MV-4-11 (cell line): Measurements from ENCODE around the gene RIPPLY1.

ENCODE experiments used
- DNase-seq: peaks from one replicate; lab custom pipeline; 2025; lab: John Stamatoyannopoulos, UW

RIPPLY1 gene, protein sequence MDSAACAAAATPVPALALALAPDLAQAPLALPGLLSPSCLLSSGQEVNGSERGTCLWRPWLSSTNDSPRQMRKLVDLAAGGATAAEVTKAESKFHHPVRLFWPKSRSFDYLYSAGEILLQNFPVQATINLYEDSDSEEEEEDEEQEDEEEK

DNA sequence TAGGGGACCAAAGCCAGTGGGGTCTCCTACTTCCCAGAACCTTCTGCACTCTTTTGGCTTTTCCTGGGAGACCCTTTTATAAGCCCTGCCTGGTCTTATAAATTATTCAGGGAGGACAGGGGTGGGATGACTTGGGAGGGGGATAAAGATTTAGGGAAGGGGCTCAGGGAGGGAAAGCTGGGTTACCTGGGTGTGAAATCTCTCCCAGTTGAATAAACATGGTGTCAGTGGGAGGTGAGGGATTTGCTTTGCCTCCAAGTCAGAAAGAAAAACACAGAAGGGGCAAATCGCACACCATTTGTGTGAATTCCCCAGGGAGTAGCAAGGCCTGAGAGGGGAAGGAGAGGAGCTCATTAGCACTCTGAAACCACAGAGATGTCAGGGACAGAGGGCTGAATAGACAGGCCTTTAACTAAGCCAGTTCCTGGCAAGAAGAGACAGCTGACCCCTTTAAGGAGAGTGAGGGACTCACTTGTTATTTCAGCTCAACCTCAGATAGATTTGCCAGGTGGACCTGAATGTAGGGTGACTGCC, at the start of gene RIPPLY1:
RIPPLY1 (minus strand) TSS at position 51 of the 534 bp plus-strand sequence. CDS start 54 bp downstream, outside the sequence.
- no peak for DNase-seq

DNA sequence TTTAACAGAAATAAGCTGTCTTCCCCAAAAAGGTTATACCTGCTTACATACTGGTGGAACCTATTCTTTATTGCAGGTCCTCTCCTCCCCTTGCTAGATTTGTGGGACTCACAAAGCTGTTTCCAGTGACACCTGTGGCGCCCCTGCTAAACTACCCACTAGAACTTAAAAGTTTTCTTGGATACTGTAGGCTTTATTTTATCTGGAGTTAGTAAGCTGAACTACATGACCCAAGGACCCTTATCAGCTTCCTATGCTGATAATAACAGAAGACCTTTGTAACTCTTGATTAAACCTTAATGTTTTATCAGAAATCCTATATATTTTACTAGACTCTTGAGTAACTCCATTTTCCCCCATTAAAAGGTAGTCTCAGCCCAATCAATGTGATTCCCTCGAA, 49.4 kb upstream of the RIPPLY1 start:
- no peak for DNase-seq

DNA sequence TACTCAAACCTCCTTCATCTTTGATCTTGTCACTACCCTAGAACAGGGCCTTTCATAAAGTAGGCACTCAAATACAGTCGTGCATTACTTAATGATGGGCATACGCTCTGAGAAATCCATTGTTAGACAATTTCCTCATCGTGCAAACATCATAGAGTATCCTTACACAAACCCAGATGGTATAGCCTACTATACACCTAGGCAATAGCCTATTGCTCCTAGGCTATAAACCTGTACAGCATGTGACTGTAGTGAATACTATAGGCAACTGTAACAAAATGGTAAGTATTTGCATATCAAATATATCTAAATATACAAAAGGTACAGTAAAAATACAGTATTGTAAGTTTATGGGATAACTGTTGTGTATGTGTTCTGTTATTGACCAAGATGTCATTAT, 48.9 kb upstream of the RIPPLY1 start:
- no peak for DNase-seq

DNA sequence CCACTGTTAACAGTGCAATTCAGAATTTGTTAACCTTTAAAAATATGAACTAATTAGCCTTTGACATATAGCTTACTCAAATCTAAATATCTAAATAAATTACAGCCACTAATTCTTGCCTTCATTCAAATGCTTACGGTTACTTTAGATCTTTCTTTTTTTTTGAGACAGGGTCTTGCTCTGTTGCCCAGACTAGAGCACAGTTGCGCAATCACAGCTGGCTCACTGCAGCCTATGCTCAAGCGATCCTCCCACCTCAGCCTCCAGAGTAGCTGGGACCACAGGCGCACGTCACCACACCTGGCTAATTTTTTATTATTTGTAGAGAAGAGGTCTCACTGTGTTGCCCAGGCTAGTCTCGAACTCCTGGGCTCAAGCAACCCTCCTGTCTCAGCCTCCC, 48.1 kb upstream of the RIPPLY1 start:
- DNase-seq: no peak

DNA sequence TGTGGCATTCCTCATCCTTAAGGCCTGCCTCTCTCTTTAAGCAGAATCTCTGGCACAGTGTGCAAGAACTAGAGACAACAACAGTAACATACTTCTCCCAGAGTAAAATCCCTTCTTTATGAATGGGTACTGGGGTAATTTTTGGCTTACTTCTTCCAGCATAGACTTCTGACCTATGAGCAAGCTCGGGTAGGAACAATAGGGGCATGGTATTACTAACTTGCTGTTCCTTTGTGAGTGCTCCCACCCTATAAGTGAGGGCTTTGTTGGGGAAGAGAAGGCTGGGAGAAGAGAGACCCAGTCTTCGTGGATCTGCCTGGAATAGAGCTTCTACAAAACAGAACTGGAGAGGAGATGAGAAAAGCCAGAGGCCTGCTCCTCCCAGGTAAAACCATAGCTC, 47.2 kb upstream of the RIPPLY1 start:
- no peak for DNase-seq

DNA sequence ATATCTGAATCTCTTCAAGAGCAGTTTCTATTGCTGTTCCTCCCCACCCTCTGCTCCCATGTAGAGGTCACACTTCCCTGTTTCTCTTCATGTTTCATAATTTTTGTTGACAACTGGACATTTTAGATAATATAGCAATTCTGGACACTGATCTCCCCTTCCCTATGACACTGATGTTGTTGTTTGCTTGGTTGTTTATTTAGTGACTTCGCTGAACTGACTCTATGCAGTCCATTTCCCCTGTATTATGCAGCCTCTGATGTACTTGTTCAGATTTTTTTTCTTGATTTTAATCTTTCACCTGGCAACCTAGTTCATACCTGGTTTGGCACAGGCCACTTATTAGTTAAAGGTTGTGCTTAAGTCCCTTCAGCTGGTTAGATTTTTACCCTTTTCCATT, 46.2 kb upstream of the RIPPLY1 start:
- DNase-seq: no peak

DNA sequence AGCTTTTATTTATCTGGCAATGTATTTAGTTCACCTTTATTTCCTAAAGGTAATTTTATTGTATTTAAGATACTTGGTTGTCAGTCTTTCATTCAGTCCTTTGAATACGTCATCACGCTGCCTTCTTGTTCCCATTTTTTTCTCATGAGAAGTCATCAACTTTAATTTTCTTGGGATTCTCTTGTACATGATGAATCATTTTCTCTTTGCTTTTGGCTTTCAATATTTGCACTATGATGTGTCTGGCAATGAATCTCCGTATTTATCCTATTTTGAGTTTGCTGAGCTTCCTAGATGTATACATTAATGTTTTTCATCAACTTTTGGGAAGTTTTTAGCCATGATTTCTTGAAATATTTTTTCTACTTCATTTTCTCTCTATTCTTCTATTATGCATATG, 45.5 kb upstream of the RIPPLY1 start:
- DNase-seq: no peak

DNA sequence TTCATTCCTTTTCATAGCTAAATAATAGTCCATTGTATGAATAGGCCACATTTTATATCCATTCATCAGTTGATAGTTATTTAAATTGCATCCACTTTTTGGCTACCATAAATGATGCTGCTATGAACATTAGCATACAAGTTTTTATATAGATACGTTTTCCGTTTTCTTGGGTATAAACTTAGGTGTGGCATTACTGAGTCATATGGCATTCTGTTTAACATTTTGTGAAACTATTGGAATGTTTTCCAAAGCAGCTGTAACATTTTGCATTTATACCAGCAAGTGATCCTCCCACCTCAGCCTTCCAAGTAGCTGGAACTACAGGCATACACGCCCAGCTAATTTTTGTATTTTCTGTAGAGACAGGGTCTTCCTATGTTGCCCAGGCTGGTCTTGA, 43.3 kb upstream of the RIPPLY1 start:
- no peak for DNase-seq

DNA sequence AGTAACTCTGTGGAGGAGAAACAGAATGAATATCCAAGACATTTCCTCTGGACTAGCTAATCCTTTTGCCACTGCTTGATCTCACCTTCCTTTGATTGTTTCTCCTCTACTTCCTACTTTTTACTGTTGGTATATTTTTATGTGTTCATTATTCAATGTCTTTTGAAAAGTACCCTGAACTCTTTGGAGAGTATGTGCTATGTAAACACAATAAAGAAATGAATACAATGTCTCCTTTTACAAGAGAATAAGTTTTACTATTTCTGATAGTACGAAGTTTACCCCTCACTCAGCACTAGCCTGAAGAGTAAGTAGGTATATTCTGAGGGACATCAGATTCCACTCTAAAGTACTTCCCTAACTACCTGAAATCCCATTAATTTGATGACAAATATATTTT, 36.9 kb upstream of the RIPPLY1 start:
- DNase-seq: no peak

DNA sequence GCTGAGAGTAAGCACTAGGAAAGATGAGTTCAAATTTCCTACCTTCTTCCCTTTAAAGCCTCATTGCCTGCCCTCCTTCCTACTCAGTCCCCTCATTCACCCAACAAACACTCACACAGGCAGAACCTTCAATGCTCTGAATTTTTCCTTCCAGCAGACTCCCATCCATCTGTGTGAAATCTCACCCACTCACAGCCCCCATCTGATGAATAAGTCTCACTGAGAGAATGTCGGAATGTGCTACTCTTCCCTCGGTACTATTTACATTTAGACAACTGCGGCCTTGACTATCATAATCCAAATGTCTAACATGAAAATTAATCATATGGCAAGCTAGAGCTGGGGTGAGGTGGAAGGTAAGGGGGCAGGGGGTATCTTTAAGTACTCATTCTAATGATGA, 36.4 kb upstream of the RIPPLY1 start:
- no peak for DNase-seq

DNA sequence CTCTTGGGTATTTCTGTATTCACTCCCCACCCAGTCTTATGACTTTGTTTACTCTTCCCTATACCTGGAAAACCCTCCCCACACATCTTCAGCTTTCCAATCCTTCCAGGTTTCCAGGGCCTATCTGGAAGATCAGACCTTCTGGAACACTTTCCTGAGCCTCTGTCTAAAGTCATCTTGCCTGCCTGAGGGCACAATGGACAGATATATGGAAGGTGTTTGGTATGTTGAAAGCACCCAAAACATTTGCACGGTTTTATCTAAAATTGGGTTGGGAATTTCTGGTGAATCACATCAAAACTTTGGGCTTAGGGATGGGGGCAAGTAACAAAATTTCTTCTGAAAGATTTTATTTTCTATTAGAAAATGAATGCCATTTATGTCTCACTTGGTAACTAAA, 33.1 kb upstream of the RIPPLY1 start:
- no peak for DNase-seq

DNA sequence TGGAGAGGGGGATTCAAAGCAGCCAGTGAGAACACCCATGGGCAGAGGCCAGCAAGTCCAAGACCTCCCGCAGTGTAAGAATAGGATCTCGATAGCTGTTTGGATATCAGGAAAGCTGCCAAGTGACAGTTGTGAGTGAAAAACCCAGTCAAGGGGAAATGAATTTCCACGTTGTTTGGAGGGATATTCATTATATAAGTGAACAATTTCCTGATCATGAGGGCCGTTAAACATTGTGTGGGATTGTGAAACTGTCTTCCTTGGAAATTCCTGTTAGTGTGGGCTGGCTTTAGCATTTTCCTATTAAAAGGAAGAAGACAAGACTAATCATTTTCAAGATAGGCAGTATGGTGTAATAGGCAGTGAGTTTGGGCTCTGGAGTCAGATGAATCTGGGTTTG, 32.0 kb upstream of the RIPPLY1 start:
- DNase-seq: no peak

DNA sequence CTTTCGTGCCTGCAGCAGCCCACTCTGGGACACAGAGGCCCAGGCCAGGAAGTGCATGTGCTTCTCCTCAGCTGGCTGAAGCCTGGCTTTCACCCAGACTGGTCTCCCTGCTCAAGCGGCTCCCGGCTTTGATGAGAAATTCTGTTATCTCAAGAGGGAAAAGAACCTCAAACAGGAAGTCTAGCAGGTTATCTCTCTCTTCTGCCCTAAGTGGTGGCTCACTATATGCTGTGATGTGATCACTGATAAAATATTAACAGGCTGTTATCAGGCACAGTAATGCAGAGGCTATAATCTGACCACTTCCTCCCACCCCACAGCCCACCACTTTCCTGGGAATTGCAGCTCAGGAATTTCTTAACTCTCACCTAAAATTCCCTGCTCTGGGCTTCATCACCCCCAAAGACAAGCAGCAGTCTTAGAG, 30.4 kb upstream of the RIPPLY1 start:
- DNase-seq: no peak

DNA sequence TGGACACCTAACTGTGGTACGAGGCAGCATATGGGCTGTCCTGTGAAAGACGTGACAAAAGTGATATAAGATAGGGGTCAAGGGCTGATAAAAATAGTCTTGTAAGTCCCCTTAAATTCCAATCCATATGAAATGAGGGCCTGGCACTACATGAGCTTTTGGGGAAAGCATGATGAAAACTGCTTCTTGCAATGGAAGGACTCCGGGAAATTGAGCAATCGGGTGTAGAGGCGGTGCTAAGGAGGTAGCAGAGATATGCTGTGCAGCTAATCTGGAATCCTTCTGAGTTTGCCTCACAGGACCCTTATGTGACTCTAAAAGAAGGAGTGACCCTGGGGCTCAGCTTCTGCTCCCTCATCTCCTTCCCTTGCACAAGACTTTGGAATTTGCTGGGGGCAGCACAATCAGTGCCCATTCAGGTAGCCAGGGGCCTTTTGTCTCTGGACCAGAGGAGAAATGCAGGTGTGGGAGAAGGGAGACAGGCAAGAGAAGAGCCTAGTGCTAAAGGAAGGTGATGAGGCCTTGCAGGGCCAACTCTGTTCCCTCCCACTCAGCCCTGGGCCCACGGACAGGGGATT, 29.9 kb upstream of the RIPPLY1 start:
- DNase-seq: no peak

DNA sequence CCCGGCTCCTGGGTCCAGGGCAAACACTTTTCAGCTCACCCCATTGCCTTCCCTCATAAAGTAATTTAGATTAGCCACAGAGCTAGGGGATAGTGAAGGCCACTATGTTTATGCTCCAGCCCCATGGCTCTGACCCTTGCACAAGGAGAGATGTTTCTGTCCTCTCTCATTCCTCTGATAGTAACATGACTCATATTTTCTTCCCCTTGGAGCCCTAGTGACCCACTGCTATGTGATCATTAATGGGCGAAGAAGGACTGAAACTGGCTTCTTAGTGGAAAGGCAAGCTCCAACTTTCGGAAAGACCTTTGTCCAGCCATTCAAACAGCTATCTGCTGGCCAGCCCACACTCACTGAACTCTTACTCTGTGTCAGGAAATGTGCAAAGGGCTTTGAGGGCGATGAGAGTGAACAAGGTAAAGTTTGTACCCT, 29.4 kb upstream of the RIPPLY1 start:
- no peak for DNase-seq

DNA sequence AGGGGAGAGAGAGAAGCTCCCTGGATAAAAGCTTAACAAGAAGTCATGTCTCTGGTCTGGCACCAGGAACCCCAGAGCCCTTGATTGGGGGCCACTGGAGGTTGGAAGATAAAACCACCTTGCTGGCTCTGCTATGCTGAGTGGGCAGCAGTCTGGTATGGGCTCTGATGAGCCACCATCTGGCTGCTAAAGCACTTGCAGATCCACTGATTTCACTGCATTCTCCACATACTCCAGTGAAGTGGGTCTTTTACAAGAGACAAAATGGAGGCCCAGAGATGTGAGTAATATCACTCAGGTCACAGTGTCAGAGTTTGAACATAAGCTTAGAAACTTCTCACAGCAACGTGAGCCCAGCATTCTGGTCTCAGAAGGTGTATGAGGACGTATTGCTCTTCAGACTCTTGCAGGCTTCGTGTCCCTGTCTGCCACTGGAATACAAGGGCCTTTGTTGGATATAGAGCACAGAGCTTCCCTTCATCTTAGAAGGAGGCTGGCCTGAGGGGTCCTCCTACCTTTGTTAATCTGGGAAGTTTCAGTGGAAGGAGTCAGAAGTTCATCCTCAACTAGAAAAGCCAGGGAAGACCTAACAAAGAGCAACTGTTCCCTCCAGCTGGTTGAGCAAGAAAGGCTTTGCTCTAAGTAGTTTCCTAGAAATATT, 28.8 kb upstream of the RIPPLY1 start:
- no peak for DNase-seq

DNA sequence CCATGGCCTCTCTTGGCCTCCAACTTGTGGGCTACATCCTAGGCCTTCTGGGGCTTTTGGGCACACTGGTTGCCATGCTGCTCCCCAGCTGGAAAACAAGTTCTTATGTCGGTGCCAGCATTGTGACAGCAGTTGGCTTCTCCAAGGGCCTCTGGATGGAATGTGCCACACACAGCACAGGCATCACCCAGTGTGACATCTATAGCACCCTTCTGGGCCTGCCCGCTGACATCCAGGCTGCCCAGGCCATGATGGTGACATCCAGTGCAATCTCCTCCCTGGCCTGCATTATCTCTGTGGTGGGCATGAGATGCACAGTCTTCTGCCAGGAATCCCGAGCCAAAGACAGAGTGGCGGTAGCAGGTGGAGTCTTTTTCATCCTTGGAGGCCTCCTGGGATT, 25.1 kb upstream of the RIPPLY1 start:
- DNase-seq: no peak

DNA sequence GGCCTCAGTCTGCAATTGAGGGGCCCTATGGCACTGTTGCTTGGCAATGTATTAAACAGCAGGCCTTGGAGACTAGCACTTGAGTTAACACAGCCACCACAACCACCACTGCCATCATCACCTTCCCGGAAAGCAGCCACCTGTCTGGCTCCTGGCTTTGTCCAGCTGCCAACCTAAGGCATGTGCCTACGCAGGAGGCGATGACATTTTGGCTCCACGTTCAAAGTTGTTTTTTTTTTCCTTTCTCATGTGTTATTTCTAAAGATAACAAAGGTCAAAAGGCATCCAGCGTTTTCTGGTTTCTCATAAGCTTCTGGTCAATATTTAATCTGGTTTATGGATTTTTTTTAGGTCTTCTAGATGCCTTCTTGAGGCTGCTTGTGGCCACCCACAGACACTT, 24.6 kb upstream of the RIPPLY1 start:
- no peak for DNase-seq

DNA sequence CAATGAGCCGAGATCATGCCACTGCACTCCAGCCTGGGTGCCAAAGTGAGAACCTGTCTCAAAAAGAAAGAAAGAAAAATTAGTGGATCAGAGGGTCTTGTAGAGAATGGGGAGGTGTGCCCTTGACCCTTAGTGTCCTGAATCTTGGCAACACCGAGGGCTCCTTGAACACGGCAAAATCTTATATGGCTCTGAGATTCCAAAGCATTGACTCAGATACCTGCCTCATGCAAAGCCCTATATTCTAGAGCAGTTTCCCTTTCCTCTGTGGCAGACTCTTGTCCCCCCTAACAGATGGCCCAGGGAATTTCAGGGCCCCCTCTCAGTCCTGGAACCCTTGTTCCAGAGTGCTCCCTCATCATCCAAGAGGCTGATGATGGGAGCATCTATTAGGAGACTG, 23.9 kb upstream of the RIPPLY1 start:
- no peak for DNase-seq

DNA sequence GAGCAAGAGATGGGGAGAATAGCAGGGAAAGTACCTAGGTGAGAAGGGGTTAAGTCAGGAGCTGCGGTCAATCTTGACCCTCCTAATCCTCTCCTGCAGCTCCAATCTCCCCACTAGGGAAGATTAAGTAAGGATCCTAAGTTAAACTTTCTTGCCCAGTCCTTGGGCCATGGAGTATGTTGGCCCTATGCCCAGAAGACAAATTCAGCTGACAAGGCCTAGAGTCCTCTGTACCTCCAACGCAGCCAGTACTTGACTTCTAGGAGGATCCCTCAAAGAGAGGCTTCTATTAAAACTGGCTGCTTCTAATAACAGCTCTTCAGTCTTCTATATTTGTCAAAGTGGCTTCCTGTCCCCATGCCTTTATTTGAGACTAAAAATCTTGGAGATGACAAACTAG, 18.5 kb upstream of the RIPPLY1 start:
- no peak for DNase-seq

DNA sequence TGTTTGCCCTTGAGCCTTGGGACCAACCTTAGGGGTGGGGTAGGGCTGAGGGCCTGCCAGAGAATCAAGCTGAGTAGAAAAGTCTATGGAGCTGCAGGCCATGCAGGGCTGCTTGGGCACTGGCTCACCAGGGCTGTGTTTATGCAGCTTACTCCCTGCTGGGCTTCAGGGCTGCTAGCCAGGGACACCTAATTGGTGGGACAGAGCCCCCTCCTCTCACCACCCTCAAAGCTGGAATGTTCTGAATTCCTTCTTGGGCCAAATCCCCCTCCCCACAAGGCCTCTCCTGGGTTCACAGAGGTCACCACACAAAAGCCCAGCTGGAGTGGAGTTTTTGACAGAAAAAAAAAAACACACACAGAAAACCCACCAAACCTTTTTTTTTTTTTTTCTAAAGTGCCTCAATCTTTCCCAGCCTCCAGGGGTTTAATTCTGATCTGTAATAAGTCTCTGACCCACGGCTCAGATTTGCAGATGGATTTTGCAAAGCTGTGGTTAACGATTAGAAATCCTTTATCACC, 16.9 kb upstream of the RIPPLY1 start, which contains the start of gene CLDN2:
CLDN2 (plus strand) TSS at position 471 of the 521 bp plus-strand sequence. CDS start 7,827 bp downstream, outside the sequence.
- DNase-seq: no peak

DNA sequence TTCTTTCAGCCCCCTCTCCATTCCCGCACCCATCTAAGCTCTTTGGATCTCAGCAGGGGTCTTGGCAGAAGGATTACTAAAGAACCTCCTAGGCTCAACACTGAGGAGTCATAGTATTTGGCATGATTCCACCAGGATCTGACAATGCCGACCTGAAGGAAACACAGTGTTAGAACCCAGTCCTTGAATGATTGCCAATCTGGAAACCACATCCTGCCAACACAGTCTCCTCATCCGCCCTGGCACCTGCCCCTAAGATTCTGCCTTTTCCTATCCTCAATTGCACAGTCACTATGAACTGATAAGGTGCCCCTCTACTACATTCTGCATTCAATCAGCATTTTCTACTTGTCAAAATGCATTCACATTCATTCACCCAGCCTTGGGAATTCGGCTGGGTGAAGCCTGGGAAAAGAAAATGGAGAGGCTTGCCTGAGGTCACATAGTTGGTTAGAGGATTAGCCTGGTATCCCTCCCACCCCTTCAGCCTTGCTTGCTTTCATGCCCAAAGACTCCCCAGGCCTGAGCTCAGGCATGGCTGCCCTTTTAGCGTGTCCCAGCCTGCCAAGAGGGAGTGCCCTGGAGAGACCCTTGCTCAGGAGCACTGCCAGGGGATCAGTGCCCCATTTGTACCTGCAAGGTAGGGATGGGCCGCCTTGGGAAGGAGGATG, 14.8 kb upstream of the RIPPLY1 start:
- no peak for DNase-seq

DNA sequence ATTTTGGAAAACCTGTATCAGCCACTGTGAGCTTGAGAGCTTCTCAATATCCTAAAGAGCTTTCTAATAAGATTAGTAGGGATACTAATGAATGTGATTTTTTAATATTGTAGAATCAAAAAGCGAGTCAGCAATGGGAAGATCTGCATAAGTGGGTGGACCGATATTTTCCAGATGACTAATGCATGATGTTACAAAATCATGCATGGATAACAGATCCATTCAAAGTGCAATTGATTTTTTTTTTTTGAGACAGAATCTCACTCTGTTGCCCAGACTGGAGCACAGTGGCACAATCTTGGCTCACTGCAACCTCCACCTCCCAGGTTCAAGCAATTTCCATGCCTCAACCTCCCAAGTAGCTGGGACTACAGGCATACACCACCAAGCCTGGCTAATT, 9.7 kb upstream of the RIPPLY1 start:
- no peak for DNase-seq
